CD4-positive, alpha-beta T cell treated with Interleukin-21 for 1 hour (primary cell): ENCODE data around the gene KPNA1.
"Not testable (repeated sequence)": the region's sequence is repeated elsewhere in the genome, so short reads cannot be mapped to it uniquely, and the experiment has no call there.

ENCODE experiments used
- DNase-seq: peaks from one replicate; pipeline ENCODE4 v3.0.0-alpha.2; 2020

KPNA1 gene

GRCh38 chr3:122468896-122469533, 45.7 kb downstream of the KPNA1 start:
- DNase-seq: no peak

GRCh38 chr3:122466701-122467240, 48.0 kb downstream of the KPNA1 start:
- DNase-seq: no peak

- no peak for DNase-seq
These were observed 50.1 kb downstream of the KPNA1 start for GRCh38 chr3:122464659-122465058.

GRCh38 chr3:122462406-122462805, 52.3 kb downstream of the KPNA1 start:
- DNase-seq: no peak

- DNase-seq: no peak
These were observed 52.9 kb downstream of the KPNA1 start for GRCh38 chr3:122461806-122462205.

GRCh38 chr3:122458992-122459391, 55.7 kb downstream of the KPNA1 start:
- DNase-seq: peak; percentile 5

- no peak for DNase-seq
These were observed 57.0 kb downstream of the KPNA1 start for GRCh38 chr3:122457706-122458105.

- no peak for DNase-seq
These were observed 58.7 kb downstream of the KPNA1 start for GRCh38 chr3:122456074-122456473.

- no peak for DNase-seq
These were observed 63.4 kb downstream of the KPNA1 start for GRCh38 chr3:122451371-122451770.

- DNase-seq: not testable (repeated sequence)
These were observed 66.5 kb downstream of the KPNA1 start for GRCh38 chr3:122448218-122448617.

- DNase-seq: not testable (repeated sequence)
These were observed 70.2 kb downstream of the KPNA1 start for GRCh38 chr3:122444491-122444887.

GRCh38 chr3:122443762-122444490, 70.8 kb downstream of the KPNA1 start:
- not testable (repeated sequence) for DNase-seq

GRCh38 chr3:122443090-122443489, 71.6 kb downstream of the KPNA1 start:
- DNase-seq: no peak

- no peak for DNase-seq
These were observed 78.8 kb downstream of the KPNA1 start for GRCh38 chr3:122435950-122436349.

- DNase-seq: no peak
These were observed 84.4 kb downstream of the KPNA1 start for GRCh38 chr3:122430371-122430770.

- no peak for DNase-seq
These were observed 86.8 kb downstream of the KPNA1 start for GRCh38 chr3:122427857-122428471.

- no peak for DNase-seq
These were observed 92.9 kb downstream of the KPNA1 start for GRCh38 chr3:122421836-122422235.

- DNase-seq: no peak
These were observed 93.6 kb downstream of the KPNA1 start for GRCh38 chr3:122421101-122421500.

- DNase-seq: no peak
These were observed 97.8 kb downstream of the KPNA1 start for GRCh38 chr3:122416966-122417365.

GRCh38 chr3:122415762-122416654, 98.7 kb downstream of the KPNA1 start, which contains the start of gene WDR5B:
Gene WDR5B, minus strand, starts transcription at chr3:122416062. Its CDS starts 534 bp downstream, at chr3:122415528.
- peak; percentile 98 for DNase-seq

- DNase-seq: peak; percentile 72
These were observed 99.5 kb downstream of the KPNA1 start for GRCh38 chr3:122415104-122415744.

GRCh38 chr3:122414391-122414790, 100.3 kb downstream of the KPNA1 start:
- no peak for DNase-seq
